ENCODE measurements around the gene NTRK3. TPM values are rescaled to one million over a fixed set of nuclear protein-coding genes. Genes with fewer than 3 reads are reported as not detected.

NTRK3 gene
- total and polyA plus RNA-seq, 2 of the 8 experiments (the other 6 are each of a cell fraction or from before 2014, with no cell fraction given), result 4.5 to 6.8 TPM

DNA sequence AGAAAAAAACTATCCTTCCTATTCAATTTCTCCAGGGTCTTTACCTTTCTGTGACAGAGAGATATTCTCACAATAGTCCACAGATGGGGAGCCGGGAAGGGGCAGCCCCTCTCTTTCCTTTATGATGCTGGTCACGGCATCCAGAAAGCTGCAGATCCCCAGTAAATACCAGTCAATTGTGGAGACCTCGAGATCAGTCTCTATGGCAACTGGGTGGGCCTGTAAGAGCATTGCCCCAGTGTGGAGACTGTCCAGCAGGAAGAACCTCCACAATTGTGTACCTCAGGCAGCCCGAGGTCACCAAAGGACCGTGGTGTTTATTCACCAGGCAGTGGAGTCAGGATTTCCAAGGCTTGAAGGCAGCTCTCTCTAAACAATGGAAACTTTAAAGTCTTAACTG is 291.2 kb downstream of the NTRK3 start:
- H2AK5ac ChIP-seq (ENCODE audit: low read depth, low read length), result no peak overlapping the region
- H2AFZ ChIP-seq (ENCODE audit: low read length), result no peak overlapping the region
- no peak overlapping the region for H2BK12ac ChIP-seq (ENCODE audit: low read depth, low read length)
- H3K27ac ChIP-seq (ENCODE audit: low read depth, low read length), result no peak overlapping the region
- H3K4me2 ChIP-seq (ENCODE audit: insufficient read depth in 1 of 2, low read depth in 2 of 2, low read length in 2 of 2), result no peak overlapping the region
- H3K4ac ChIP-seq (replicated peaks; ENCODE audit: insufficient read length, low read depth, low read length), result no peak overlapping the region
- DNase-seq (ENCODE audit: low read depth in 1 of 2, low spot score in 2 of 2) (no peak), FAIRE-seq (no peak)
- no peak overlapping the region for H3K4me3 ChIP-seq (ENCODE audit: extremely low read depth in 1 of 4, insufficient read depth in 2 of 4, low read depth in 3 of 4, low read length in 4 of 4)
- H3K79me1 ChIP-seq (ENCODE audit: low read depth, low read length), result no peaks in the 10 kb centered on the region
- no peaks in the 10 kb centered on the region for H3K79me2 ChIP-seq (ENCODE audit: control insufficient read depth in 1 of 2, insufficient read depth in 2 of 2, low read length in 2 of 2)
- TF ChIP-seq KDM1A (IDR thresholded peaks at IDR 0.05; ENCODE audit: borderline replicate concordance, low read length) (no peak), CTBP2 (IDR thresholded peaks at IDR 0.05; ENCODE audit: borderline replicate concordance, insufficient read depth, insufficient read length, low read length) (no peak), GTF2F1 (IDR thresholded peaks at IDR 0.05; ENCODE audit: borderline replicate concordance, low read depth, low read length) (no peak)
- no peaks in the 10 kb centered on the region for H3K36me3 ChIP-seq (ENCODE audit: control insufficient read depth in 2 of 4, insufficient read depth in 4 of 4, low read length in 3 of 4)
- no peaks in the 10 kb centered on the region for H4K20me1 ChIP-seq (replicated peaks in 1 of 2; ENCODE audit: control insufficient read depth in 1 of 2, insufficient read depth in 2 of 2, low read length in 2 of 2)
- H4K8ac ChIP-seq (ENCODE audit: extremely low read depth, insufficient read depth, low read length), result no peak overlapping the region
- ChIA-PET POLR2A (ENCODE audit: partially characterized antibody) (no interaction called here), CTCF (ENCODE audit: partially characterized antibody) (no interaction called here)
- no peak overlapping the region for H3K9ac ChIP-seq (replicated peaks in 1 of 4; ENCODE audit: extremely low read depth in 1 of 4, low read depth in 3 of 4, low read length in 3 of 4)
- H3K56ac ChIP-seq (replicated peaks; ENCODE audit: insufficient read length, low read depth, low read length), result no peak overlapping the region
- H2BK120ac ChIP-seq (replicated peaks; ENCODE audit: low read depth, low read length), result no peak overlapping the region
- H2BK15ac ChIP-seq (ENCODE audit: low read length), result no peak overlapping the region
- H3K23ac ChIP-seq (ENCODE audit: insufficient read length), result no peak overlapping the region
- no peaks in the 10 kb centered on the region; a peak in 1 of 7 replicates for H3K27me3 ChIP-seq (replicated peaks in 1 of 4; ENCODE audit: control insufficient read depth in 3 of 4, extremely low read depth in 1 of 4, insufficient read depth in 3 of 4, low read length in 3 of 4)
- 96% methylated on average over 5 of the region's 5 CpGs; no CpG with 5 or more reads in 1 of the 2 experiments for WGBS, 2 experiments (ENCODE audit: extremely low coverage in 1 of 2, insufficient coverage in 1 of 2, insufficient read length in 1 of 2, insufficient replicate concordance in 2 of 2, low coverage in 1 of 2, low lambda C conversion rate in 2 of 2, missing lambda C conversion rate in 1 of 2)
- H4K5ac ChIP-seq (ENCODE audit: insufficient read length, low read depth, low read length), result no peak overlapping the region
- H4K91ac ChIP-seq (replicated peaks; ENCODE audit: insufficient read length, low read length), result no peak overlapping the region
- no peak overlapping the region for H3K18ac ChIP-seq (ENCODE audit: extremely low read depth, low read length)
- H3K14ac ChIP-seq (ENCODE audit: insufficient read length), result no peak overlapping the region
- no peaks in the 10 kb centered on the region for H3K9me3 ChIP-seq (ENCODE audit: insufficient read depth in 2 of 2, low read depth in 1 of 2, low read length in 1 of 2)
- H2BK20ac ChIP-seq (ENCODE audit: low read length), result no peak overlapping the region
- no peaks in the 10 kb centered on the region for H3K4me1 ChIP-seq (replicated peaks in 1 of 4; ENCODE audit: control insufficient read depth in 3 of 4, insufficient read depth in 4 of 4, low read length in 3 of 4)
- no peak overlapping the region for H2BK5ac ChIP-seq (ENCODE audit: low read depth, low read length)
- no peaks in the 10 kb centered on the region for H3K23me2 ChIP-seq (ENCODE audit: low read depth, low read length)
